ENCODE measurements around the gene SCMH1.

GRCh38 chr1:41078616-41079015, 163.5 kb downstream of the SCMH1 start:
- TF ChIP-seq POLR2A (IDR thresholded peaks at IDR 0.05; ENCODE audit: low read length) (no peak), GATA1 (IDR thresholded peaks at IDR 0.05; ENCODE audit: low read depth, low read length) (no peak)
